Activated CD4-positive, alpha-beta T cell treated with anti-CD3 and anti-CD28 coated beads, Interleukin-2, amount 50 U/mL, for 48 hours (primary cell): ENCODE data around the gene TMC6.
"Not testable (repeated sequence)": the region's sequence is repeated elsewhere in the genome, so short reads cannot be mapped to it uniquely, and the experiment has no call there.

ENCODE experiments used
- DNase-seq, 2 experiments: peaks; one replicate each; pipeline ENCODE4 v3.0.0-alpha.2; 2020

Gene TMC6

GRCh38 chr17:78107976-78108725 is 20.4 kb downstream of the TMC6 start:
- no peak for DNase-seq

GRCh38 chr17:78107457-78107856 is 21.1 kb downstream of the TMC6 start:
- no peak for DNase-seq

GRCh38 chr17:78106211-78106610 is 22.3 kb downstream of the TMC6 start:
- no peak for DNase-seq

GRCh38 chr17:78105551-78105950 is 23.0 kb downstream of the TMC6 start:
- no peak for DNase-seq

- no peak for DNase-seq
Observed at GRCh38 chr17:78105101-78105500, 23.5 kb downstream of the TMC6 start.

GRCh38 chr17:78104540-78104941 is 24.0 kb downstream of the TMC6 start:
- no peak for DNase-seq

- no peak for DNase-seq
Observed at GRCh38 chr17:78103311-78103710, 25.2 kb downstream of the TMC6 start.

- no peak for DNase-seq
Observed at GRCh38 chr17:78101542-78101941, 27.0 kb downstream of the TMC6 start.

GRCh38 chr17:78101112-78101511 is 27.4 kb downstream of the TMC6 start:
- DNase-seq = no peak

- no peak for DNase-seq
Observed at GRCh38 chr17:78096093-78096492, 32.5 kb downstream of the TMC6 start.

GRCh38 chr17:78095035-78095434 is 33.5 kb downstream of the TMC6 start:
- no peak for DNase-seq

- DNase-seq = no peak
Observed at GRCh38 chr17:78092794-78093324, 35.7 kb downstream of the TMC6 start.

- DNase-seq = no peak
Observed at GRCh38 chr17:78089576-78090281, 38.8 kb downstream of the TMC6 start.

GRCh38 chr17:78088529-78088928 is 40.0 kb downstream of the TMC6 start:
- no peak for DNase-seq

GRCh38 chr17:78086740-78087139 is 41.8 kb downstream of the TMC6 start:
- DNase-seq = no peak

- no peak for DNase-seq
Observed at GRCh38 chr17:78082988-78083387, 45.6 kb downstream of the TMC6 start.

GRCh38 chr17:78082355-78082872 is 46.1 kb downstream of the TMC6 start:
- DNase-seq = not testable (repeated sequence)

GRCh38 chr17:78081551-78081950 is 47.0 kb downstream of the TMC6 start:
- DNase-seq = no peak

- no peak for DNase-seq
Observed at GRCh38 chr17:78079253-78079652, 49.3 kb downstream of the TMC6 start.

GRCh38 chr17:78075545-78075944 is 53.0 kb downstream of the TMC6 start:
- no peak for DNase-seq

GRCh38 chr17:78075011-78075410 is 53.5 kb downstream of the TMC6 start:
- no peak for DNase-seq

- DNase-seq = no peak
Observed at GRCh38 chr17:78072961-78073360, 55.6 kb downstream of the TMC6 start.

GRCh38 chr17:78069695-78070094 is 58.9 kb downstream of the TMC6 start:
- DNase-seq = no peak

- DNase-seq = not testable (repeated sequence)
Observed at GRCh38 chr17:78066976-78067375, 61.6 kb downstream of the TMC6 start.
